HG03060 (cell line): ENCODE data around the gene EDIL3.

Experiments
- ATAC-seq: cut with Tn5 transposase; IDR thresholded peaks from one replicate; pipeline ENCODE4 v1.9.1; 2021; ENCODE audit warnings: low read depth, moderate number of reproducible peaks; ENCODE audit not compliant: unreplicated experiment

The EDIL3 gene

GRCh38 chr5:84265739-84266550, 118.7 kb downstream of the EDIL3 start:
- no peak for ATAC-seq

GRCh38 chr5:84265130-84265529, 119.5 kb downstream of the EDIL3 start:
- ATAC-seq, result no peak

- no peak for ATAC-seq
Measured at GRCh38 chr5:84260939-84261338, 123.7 kb downstream of the EDIL3 start.

GRCh38 chr5:84260140-84260539, 124.5 kb downstream of the EDIL3 start:
- peak; percentile 30 for ATAC-seq

DNA sequence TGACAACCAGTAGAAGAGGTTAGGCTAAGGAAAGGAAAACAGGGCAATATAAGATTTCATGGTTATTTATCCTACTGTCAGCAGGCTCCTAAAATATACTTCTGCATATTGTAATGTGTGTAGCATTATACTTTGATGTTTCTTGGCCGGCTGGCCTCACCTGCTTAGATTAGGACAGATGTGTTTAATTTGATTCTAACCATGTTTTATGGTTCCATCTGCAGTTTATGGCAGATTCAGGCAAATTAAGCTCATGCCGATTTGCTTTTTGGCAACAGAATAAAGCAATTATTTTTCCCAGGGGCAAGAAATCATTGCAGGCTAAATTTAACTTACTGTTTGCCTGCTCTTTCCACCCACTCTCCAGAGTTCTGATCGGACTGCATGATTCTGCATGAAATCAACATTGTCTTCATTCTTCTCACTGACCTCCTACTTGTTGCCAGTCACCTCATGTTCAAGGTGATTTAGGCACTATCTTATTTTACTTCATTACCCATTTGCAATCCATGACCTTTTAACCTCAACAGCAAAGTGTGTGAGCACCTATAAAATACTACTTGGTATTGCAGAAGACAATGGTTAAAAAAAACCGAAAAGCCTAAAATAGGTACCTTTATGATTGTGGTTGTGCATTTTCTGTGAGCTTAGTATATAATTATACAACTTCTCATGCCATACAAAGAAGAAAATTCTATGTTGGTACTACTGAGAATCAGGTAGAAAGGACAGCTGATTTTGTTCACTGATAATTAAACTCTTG, 125.2 kb downstream of the EDIL3 start:
- ATAC-seq, result no peak

DNA sequence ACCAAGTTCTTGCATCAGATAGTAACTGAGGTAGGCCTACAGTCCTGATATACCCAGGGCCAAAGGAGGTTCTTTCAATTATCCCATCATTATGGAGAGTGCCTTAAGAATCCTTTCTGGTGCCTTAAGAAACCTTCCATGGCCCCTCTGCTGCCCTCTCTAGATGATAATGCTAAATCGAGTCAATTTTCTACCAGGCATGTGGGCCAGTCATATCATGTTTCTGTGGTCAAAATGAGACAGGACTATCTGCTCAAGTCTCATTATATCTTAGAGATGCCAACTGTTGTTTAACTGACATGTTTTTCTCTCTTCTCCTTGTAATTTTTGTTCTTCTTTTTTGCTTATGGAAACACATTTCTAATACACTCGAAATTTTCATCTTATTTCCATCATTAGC, 127.6 kb downstream of the EDIL3 start:
- no peak for ATAC-seq

DNA sequence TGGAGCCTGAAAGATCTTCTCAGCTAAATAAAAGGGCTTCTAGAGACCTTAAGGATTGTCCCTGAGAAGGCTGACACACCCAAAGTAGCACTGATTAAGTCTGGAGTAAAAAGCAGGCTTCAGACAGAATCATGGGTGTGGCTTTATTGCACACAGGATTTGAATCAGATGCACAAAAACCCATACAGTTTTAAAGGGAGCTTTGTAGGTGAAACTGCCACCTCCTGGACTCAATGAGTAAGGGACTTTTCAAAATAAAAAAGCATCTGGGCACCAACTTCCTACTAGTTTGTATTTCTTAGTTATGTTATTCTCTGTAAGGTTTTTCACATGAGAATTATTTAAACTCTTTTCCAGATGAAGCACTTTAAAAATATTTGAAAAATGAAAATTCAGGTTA, 129.4 kb downstream of the EDIL3 start:
- ATAC-seq, result no peak

DNA sequence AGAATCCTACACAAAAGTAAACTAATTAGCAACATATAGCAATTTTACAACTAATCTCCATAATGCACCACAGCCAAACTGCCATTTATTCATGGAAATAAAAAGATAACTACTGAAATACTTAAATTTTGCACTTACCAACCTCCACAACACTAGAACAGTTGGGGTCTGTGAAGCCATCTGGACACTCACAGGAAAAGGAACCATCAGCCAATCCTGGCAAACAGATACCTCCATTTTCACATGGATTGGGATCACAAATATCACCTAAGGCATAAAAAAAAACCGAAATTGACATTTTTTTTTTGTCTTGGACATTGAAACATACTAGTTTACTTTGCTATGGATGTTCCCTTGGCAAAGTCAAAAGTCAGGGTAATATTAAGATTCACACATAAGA, 130.7 kb downstream of the EDIL3 start:
- no peak for ATAC-seq

GRCh38 chr5:84251503-84251902, 133.2 kb downstream of the EDIL3 start:
- no peak for ATAC-seq

- ATAC-seq, result no peak
Measured at GRCh38 chr5:84249918-84250630, 134.6 kb downstream of the EDIL3 start.

DNA sequence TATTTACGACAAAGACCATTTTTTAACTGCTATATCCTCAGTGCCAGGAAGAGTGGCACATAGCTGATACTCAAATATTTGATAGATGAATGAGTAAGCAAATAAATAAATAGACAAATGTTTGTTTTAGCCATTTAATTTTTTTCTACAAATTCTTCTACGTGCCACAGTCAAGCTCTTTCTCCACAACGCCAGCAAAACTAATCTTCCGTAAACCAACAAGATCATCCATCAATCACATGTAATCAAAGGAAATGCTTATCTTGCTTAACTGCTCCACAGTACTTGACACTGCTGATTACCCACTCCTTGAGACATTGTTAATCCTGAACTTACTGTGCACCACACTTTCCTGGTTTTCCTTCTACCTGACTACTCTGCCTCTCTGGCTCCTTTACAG, 136.7 kb downstream of the EDIL3 start:
- no peak for ATAC-seq

- no peak for ATAC-seq
Measured at GRCh38 chr5:84242286-84242685, 142.4 kb downstream of the EDIL3 start.

DNA sequence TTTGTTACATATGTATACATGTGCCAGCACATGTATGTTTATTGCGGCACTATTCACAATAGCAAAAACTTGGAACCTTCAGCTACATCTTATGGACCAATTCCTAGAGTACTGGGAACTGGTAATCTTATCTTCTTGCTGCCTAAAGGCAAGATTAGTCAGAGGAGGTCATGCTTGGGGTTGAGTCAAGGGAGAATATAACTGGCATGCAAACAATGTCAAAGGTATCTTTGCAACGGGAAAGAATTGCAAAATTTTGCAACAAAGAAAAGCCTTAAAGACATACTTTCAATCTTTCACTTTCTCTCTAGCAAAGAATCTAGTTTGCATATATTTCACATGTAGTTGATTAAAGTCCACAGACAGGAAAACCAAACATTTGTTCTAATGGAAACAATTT, 145.2 kb downstream of the EDIL3 start:
- no peak for ATAC-seq

DNA sequence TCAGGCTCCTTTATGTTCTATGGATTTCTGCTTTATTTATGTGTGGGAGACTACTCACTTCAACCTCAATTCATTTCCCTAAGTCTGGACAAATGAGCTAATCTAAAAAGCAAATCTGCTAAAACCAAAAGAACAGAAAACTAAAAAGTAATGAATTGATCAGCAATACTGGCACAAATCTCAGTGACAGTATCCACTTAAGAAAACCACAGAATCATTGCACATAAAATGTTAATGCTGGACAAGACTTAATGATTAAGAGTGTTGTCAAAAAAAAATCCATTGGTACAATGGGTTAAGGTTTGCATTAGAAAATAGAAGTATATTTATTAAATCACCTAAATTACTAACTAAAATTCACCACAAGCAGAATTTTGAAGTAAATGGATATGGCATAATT, 147.6 kb downstream of the EDIL3 start:
- no peak for ATAC-seq

DNA sequence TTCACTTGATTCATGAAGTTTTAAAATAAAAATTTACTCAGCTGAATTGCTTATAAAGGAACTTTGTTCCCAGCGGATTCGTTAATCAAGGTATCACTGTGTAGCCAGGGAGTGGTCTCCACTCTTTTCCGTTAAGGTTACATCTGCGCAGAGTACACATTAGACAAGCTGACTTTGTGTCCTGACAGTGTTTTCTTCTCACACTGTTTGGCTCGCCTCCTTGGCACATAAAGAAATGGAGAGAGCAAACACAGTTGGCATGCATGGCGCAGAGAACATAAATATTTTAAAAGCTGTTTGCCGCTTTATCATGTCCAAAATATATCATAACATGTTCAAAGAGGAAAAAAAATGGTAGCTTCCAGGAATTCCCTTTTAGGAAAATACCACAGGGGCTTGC, 153.2 kb downstream of the EDIL3 start:
- no peak for ATAC-seq

DNA sequence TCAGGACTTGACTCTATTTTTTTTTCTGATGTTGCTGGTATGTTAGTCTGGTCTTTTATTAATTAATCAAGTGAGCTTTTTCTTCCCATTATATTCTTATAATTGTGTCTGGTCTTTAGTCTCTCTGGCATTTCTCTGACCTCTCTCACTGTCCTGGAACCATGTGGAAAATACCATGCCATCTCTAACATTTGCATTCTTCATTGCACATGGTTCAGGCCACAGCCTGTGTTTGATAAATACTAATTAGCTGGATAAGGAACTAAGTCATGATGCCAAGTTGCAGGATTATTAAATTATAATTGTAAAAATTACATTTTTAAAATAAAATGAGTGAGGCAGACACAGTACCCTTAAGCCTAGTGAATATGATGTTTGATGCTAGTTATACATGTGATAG, 155.6 kb downstream of the EDIL3 start:
- no peak for ATAC-seq

GRCh38 chr5:84228266-84228665, 156.4 kb downstream of the EDIL3 start:
- ATAC-seq, result no peak

GRCh38 chr5:84227236-84227635, 157.4 kb downstream of the EDIL3 start:
- ATAC-seq, result no peak

GRCh38 chr5:84218546-84218945, 166.1 kb downstream of the EDIL3 start:
- ATAC-seq, result no peak

GRCh38 chr5:84215521-84215920, 169.2 kb downstream of the EDIL3 start:
- no peak for ATAC-seq

DNA sequence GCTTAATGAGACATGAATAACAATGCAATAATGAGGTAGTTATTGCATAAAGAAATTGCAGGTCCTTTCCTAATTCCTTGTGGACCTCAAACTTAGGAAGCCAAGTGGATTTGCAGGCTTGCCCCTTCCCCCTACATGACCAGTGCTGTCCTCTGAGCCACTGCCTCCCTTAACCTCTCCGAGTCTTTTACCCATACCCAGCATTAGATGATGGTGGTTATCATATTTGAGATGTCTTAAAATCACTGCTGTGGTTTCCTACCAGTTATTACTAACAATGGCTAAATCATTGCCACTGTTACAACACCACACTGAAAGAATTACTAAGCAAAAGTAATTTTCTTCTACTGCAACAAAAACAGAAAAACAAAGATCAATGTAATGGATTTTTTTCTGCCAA, 170.8 kb downstream of the EDIL3 start:
- no peak for ATAC-seq
